ENCODE results near the gene PRIM2.
A peak's percentile ranks its signal among the peaks of the same experiment; 100 is the strongest.
"Not testable (repeated sequence)": the region's sequence is repeated elsewhere in the genome, so short reads cannot be mapped to it uniquely, and the experiment has no call there.

The PRIM2 gene

GRCh38 chr6:57317060-57317943, at the start of gene PRIM2:
PRIM2 (plus strand) TSS chr6:57317630; CDS start chr6:57318446, 816 bp downstream.
- Histone ChIP-seq H3K36me3 (ENCODE audit: control insufficient read depth, insufficient read depth, low read length, severe bottlenecking) (peaks cover 26% of the 10 kb centered on the region), H3K4me3 (ENCODE audit: low read length) (peak within 1 kb of the TSS; percentile 91), H3K9ac (ENCODE audit: low read length) (peak within 1 kb of the TSS; percentile 87), H3K27me3 (replicated peaks; ENCODE audit: control insufficient read depth, insufficient read depth, low read length) (no peaks in the 10 kb centered on the region), H3K9me3 (ENCODE audit: control insufficient read depth, low read length) (no peaks in the 10 kb centered on the region), H3K4me1 (ENCODE audit: control insufficient read depth, insufficient read depth, low read length) (peaks cover 29% of the 10 kb centered on the region)
- DNase-seq (ENCODE audit: low read depth), result peak; percentile 92

- Histone ChIP-seq H3K36me3 (ENCODE audit: control insufficient read depth, insufficient read depth, low read length, severe bottlenecking) (no peaks in the 10 kb centered on the region), H3K9me3 (ENCODE audit: control insufficient read depth, low read length) (no peaks in the 10 kb centered on the region), H3K27me3 (replicated peaks; ENCODE audit: control insufficient read depth, insufficient read depth, low read length) (no peaks in the 10 kb centered on the region), H3K4me1 (ENCODE audit: control insufficient read depth, insufficient read depth, low read length) (peaks cover 27% of the 10 kb centered on the region), H3K9ac (ENCODE audit: low read length) (no peak overlapping the region), H3K4me3 (ENCODE audit: low read length) (no peak overlapping the region)
- no peak for DNase-seq (ENCODE audit: low read depth)
These were observed 49.2 kb upstream of the PRIM2 start for GRCh38 chr6:57268294-57268640.

DNA sequence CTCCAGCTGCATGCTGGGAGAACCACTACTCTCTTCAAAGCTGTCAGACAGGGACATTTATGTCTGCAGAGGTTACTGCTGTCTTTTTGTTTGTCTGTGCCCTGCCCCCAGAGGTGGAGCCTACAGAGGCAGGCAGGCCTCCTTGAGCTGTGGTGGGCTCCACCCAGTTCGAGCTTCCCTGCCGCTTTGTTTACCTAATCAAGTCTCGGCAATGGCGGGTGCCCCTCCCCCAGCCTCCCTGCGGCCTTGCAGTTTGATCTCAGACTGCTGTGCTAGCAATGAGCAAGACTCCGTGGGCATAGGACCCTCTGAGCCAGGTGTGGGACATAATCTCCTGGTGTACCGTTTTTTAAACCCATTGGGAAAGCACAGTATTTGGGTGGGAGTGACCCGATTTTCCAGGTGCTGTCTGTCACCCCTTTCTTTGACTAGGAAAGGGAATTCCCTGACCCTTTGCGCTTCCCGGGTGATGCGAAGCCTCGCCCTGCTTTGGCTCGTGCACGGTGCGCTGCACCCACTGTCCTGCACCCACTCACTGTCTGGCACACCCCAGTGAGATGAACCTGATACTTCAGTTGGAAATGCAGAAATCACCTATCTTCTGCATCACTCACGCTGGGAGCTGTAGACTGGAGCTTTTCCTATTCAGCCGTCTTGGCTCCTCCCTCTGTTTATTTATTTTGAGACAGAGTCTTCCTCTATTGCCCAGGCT, 43.2 kb upstream of the PRIM2 start:
- H3K27me3 ChIP-seq (replicated peaks; ENCODE audit: control insufficient read depth, insufficient read depth, low read length); H3K36me3 ChIP-seq (ENCODE audit: control insufficient read depth, insufficient read depth, low read length, severe bottlenecking); H3K9me3 ChIP-seq (ENCODE audit: control insufficient read depth, low read length); H3K4me1 ChIP-seq (ENCODE audit: control insufficient read depth, insufficient read depth, low read length); H3K4me3 ChIP-seq (ENCODE audit: low read length); H3K9ac ChIP-seq (ENCODE audit: low read length); DNase-seq (ENCODE audit: low read depth): not testable (repeated sequence)

- no peak overlapping the region for H3K4me3 ChIP-seq (ENCODE audit: low read length)
- no peaks in the 10 kb centered on the region for H3K27me3 ChIP-seq (replicated peaks; ENCODE audit: control insufficient read depth, insufficient read depth, low read length)
- H3K36me3 ChIP-seq (ENCODE audit: control insufficient read depth, insufficient read depth, low read length, severe bottlenecking), result no peaks in the 10 kb centered on the region
- DNase-seq (ENCODE audit: low read depth), result no peak
- H3K9ac ChIP-seq (ENCODE audit: low read length), result no peak overlapping the region
- no peaks in the 10 kb centered on the region for H3K4me1 ChIP-seq (ENCODE audit: control insufficient read depth, insufficient read depth, low read length)
- no peaks in the 10 kb centered on the region for H3K9me3 ChIP-seq (ENCODE audit: control insufficient read depth, low read length)
These were observed 42.0 kb upstream of the PRIM2 start for GRCh38 chr6:57275384-57275783.

DNA sequence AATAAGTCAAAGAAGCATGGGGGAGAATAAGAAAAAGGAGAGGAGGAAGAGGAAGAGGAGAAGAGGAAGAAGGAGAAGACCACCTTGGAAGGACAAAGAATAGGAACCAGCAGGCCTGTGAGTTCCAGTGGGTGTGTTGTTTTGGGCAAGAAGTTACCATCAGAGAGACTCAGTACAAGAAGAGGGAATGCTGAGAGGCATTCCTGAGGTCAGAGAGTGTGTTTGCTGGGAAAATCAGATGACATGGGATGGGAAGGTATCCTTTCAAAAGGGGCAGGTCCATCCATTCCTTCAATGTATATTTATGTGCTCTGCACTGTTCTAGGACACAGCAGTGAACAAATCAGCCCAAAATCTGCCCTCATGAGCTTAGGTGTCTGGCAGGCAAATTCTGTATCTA, 40.5 kb upstream of the PRIM2 start:
- H3K4me1 ChIP-seq (ENCODE audit: control insufficient read depth, insufficient read depth, low read length), result no peaks in the 10 kb centered on the region
- no peaks in the 10 kb centered on the region for H3K27me3 ChIP-seq (replicated peaks; ENCODE audit: control insufficient read depth, insufficient read depth, low read length)
- H3K4me3 ChIP-seq (ENCODE audit: low read length), result no peak overlapping the region
- no peak for DNase-seq (ENCODE audit: low read depth)
- H3K9me3 ChIP-seq (ENCODE audit: control insufficient read depth, low read length), result no peaks in the 10 kb centered on the region
- H3K36me3 ChIP-seq (ENCODE audit: control insufficient read depth, insufficient read depth, low read length, severe bottlenecking), result no peaks in the 10 kb centered on the region
- H3K9ac ChIP-seq (ENCODE audit: low read length), result no peak overlapping the region

GRCh38 chr6:57278570-57278969, 38.9 kb upstream of the PRIM2 start:
- no peak for DNase-seq (ENCODE audit: low read depth)
- Histone ChIP-seq H3K27me3 (replicated peaks; ENCODE audit: control insufficient read depth, insufficient read depth, low read length) (no peaks in the 10 kb centered on the region), H3K9me3 (ENCODE audit: control insufficient read depth, low read length) (no peaks in the 10 kb centered on the region), H3K4me3 (ENCODE audit: low read length) (no peak overlapping the region), H3K4me1 (ENCODE audit: control insufficient read depth, insufficient read depth, low read length) (peaks cover 6% of the 10 kb centered on the region), H3K36me3 (ENCODE audit: control insufficient read depth, insufficient read depth, low read length, severe bottlenecking) (no peaks in the 10 kb centered on the region), H3K9ac (ENCODE audit: low read length) (no peak overlapping the region)

GRCh38 chr6:57279013-57279412, 38.4 kb upstream of the PRIM2 start:
- Histone ChIP-seq H3K27me3 (replicated peaks; ENCODE audit: control insufficient read depth, insufficient read depth, low read length) (no peaks in the 10 kb centered on the region), H3K9ac (ENCODE audit: low read length) (no peak overlapping the region), H3K9me3 (ENCODE audit: control insufficient read depth, low read length) (no peaks in the 10 kb centered on the region), H3K4me3 (ENCODE audit: low read length) (no peak overlapping the region), H3K4me1 (ENCODE audit: control insufficient read depth, insufficient read depth, low read length) (peaks cover 6% of the 10 kb centered on the region), H3K36me3 (ENCODE audit: control insufficient read depth, insufficient read depth, low read length, severe bottlenecking) (no peaks in the 10 kb centered on the region)
- no peak for DNase-seq (ENCODE audit: low read depth)

- Histone ChIP-seq H3K36me3 (ENCODE audit: control insufficient read depth, insufficient read depth, low read length, severe bottlenecking) (no peaks in the 10 kb centered on the region), H3K9me3 (ENCODE audit: control insufficient read depth, low read length) (no peaks in the 10 kb centered on the region), H3K9ac (ENCODE audit: low read length) (no peak overlapping the region), H3K4me3 (ENCODE audit: low read length) (no peak overlapping the region), H3K27me3 (replicated peaks; ENCODE audit: control insufficient read depth, insufficient read depth, low read length) (no peaks in the 10 kb centered on the region), H3K4me1 (ENCODE audit: control insufficient read depth, insufficient read depth, low read length) (peaks cover 6% of the 10 kb centered on the region)
- no peak for DNase-seq (ENCODE audit: low read depth)
These were observed 34.3 kb upstream of the PRIM2 start for GRCh38 chr6:57283106-57283505.

- Histone ChIP-seq H3K4me3 (ENCODE audit: low read length) (no peak overlapping the region), H3K4me1 (ENCODE audit: control insufficient read depth, insufficient read depth, low read length) (peaks cover 6% of the 10 kb centered on the region), H3K9ac (ENCODE audit: low read length) (no peak overlapping the region), H3K36me3 (ENCODE audit: control insufficient read depth, insufficient read depth, low read length, severe bottlenecking) (no peaks in the 10 kb centered on the region), H3K9me3 (ENCODE audit: control insufficient read depth, low read length) (no peaks in the 10 kb centered on the region), H3K27me3 (replicated peaks; ENCODE audit: control insufficient read depth, insufficient read depth, low read length) (no peaks in the 10 kb centered on the region)
- DNase-seq (ENCODE audit: low read depth), result no peak
These were observed 33.4 kb upstream of the PRIM2 start for GRCh38 chr6:57283911-57284455.

DNA sequence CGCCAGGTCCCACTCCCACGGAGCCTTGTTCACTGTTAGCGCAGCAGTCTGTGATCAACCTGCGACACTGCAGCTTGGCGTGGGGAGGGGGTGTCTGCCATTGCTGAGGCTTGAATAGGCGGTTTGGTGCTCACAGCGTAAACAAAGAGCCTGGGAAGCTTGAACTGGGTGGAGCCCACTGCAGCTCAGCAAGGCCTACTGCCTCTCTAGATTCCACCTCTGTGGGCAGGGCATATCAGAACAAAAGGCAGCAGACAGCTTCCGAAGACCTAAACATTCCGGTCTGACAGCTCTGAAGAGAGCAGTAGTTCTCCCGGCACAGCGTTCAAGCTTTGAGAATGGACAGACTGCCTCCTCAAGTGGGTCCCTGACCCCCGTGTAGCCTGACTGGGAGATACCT, 29.3 kb upstream of the PRIM2 start:
- H3K27me3 ChIP-seq (replicated peaks; ENCODE audit: control insufficient read depth, insufficient read depth, low read length); H3K4me3 ChIP-seq (ENCODE audit: low read length); H3K36me3 ChIP-seq (ENCODE audit: control insufficient read depth, insufficient read depth, low read length, severe bottlenecking); H3K9me3 ChIP-seq (ENCODE audit: control insufficient read depth, low read length); DNase-seq (ENCODE audit: low read depth); H3K9ac ChIP-seq (ENCODE audit: low read length); H3K4me1 ChIP-seq (ENCODE audit: control insufficient read depth, insufficient read depth, low read length): not testable (repeated sequence)

- H3K27me3 ChIP-seq (replicated peaks; ENCODE audit: control insufficient read depth, insufficient read depth, low read length); H3K9ac ChIP-seq (ENCODE audit: low read length); H3K4me3 ChIP-seq (ENCODE audit: low read length): not testable (repeated sequence)
These were observed 24.0 kb upstream of the PRIM2 start for GRCh38 chr6:57293472-57293871.

More at GRCh38 chr6:57293472-57293871, 24.0 kb upstream of the PRIM2 start:
- not testable (repeated sequence) for H3K9me3 ChIP-seq (ENCODE audit: control insufficient read depth, low read length); H3K4me1 ChIP-seq (ENCODE audit: control insufficient read depth, insufficient read depth, low read length); H3K36me3 ChIP-seq (ENCODE audit: control insufficient read depth, insufficient read depth, low read length, severe bottlenecking); DNase-seq (ENCODE audit: low read depth)

Measured in adipocyte (in vitro differentiated cells).